Stomach (tissue), 9 donors: Measurements from ENCODE around the gene FURIN. TPM values are rescaled to one million over a fixed set of nuclear protein-coding genes. Genes with fewer than 3 reads are reported as not detected.

Source experiments
- DNase-seq, 2 donors: peaks; one replicate each; pipeline versions ENCODE4 v3.0.0 to v3.0.0-alpha.2; 2013 to 2019
- H3K27ac ChIP-seq, 5 donors: fragments of 200-600 bp in 4 of 5; sonication (generic) in 4 of 5; one replicate each; pipeline ENCODE4 v1.5.1; 2013 to 2019; ENCODE audit warnings: mild to moderate bottlenecking in 1 of 5, moderate library complexity in 1 of 5
- H3K27me3 ChIP-seq, 3 donors: fragments of 200-600 bp; sonication (generic); one replicate each; pipeline ENCODE4 v1.5.1; 2017 to 2019; ENCODE audit warnings: mixed run types in 1 of 3
- H3K36me3 ChIP-seq, 4 donors: fragments of 200-600 bp; sonication (generic); 1 replicate in 3 of 4; 2 replicates in 1 of 4; pipeline ENCODE4 v1.5.1; 2016 to 2019
- H3K4me1 ChIP-seq, 4 donors: fragments of 200-600 bp; sonication (generic); one replicate each; pipeline ENCODE4 v1.5.1; 2016 to 2019
- H3K4me3 ChIP-seq, 4 donors: fragments of 200-600 bp; sonication (generic) in 3 of 4; one replicate each; pipeline ENCODE4 v1.5.1; 2016 to 2019; ENCODE audit warnings: mild to moderate bottlenecking in 1 of 4
- H3K9me3 ChIP-seq, 4 donors: fragments of 200-600 bp; sonication (generic); one replicate each; pipeline ENCODE4 v1.5.1; 2016 to 2019
- EP300 ChIP-seq: sonication (generic); formaldehyde crosslinking; IDR thresholded peaks from one replicate; pipeline ENCODE4 v1.6.1; 2017; ENCODE audit warnings: antibody characterized with exemption
- POLR2A ChIP-seq, 4 donors: fragments of 450-650 bp; IDR thresholded peaks; one replicate each; pipeline ENCODE4 v1.6.1; 2016; ENCODE audit warnings: antibody characterized with exemption in 4 of 4, control low read depth in 2 of 4, mild to moderate bottlenecking in 1 of 4, moderate library complexity in 1 of 4
- POLR2AphosphoS5 ChIP-seq, 3 donors: sonication (generic); formaldehyde crosslinking; IDR thresholded peaks; one replicate each; pipeline ENCODE4 v1.6.1; 2016; ENCODE audit warnings: antibody characterized with exemption in 3 of 3
- whole genome bisulfite sequencing, 5 donors: extraction: QIAGEN DNeasy Blood & Tissue Kit in 3 of 5; methylation state at CpG; one replicate each; pipeline versions ENCODE4 v1.1.5 to v1.1.7; 2013 to 2018; 5-methylcytosine and 5-hydroxymethylcytosine counted together
- intact Hi-C: fragments of 100-400 bp; cut with DNase I; formaldehyde crosslinking; loops from one replicate; pipeline ENCODE4 v1.15.1; 2023; ENCODE audit warnings: low total_unique reads
- polyA plus RNA-seq, 3 donors: library from polyadenylated mRNA; stranded (reverse); fragments of 200-250 nt; gene quantifications; one replicate each; pipeline ENCODE4 v1.2.3, GENCODE V29; 2013
- total RNA-seq, 5 donors: library from RNA; depleted of rRNA; stranded (reverse); fragments of >200 nt; gene quantifications; one replicate each; pipeline versions ENCODE4 v1.1.0 to v1.2.3, GENCODE V29; 2014 to 2016
- TF ChIP-seq, protein P1 (sequence below), 7 experiments: fragments of 450-650 bp in 4 of 7; fragments of 200-600 bp in 3 of 7; sonication (generic) in 3 of 7; IDR thresholded peaks; one replicate each; pipeline ENCODE4 v1.5.1; 2016 to 2019; ENCODE audit warnings: antibody characterized with exemption in 7 of 7, control low read depth in 2 of 7, mild to moderate bottlenecking in 1 of 7
- donor health status: healthy with polysubstance abuse.
- donor health status: Bipolar disorder and iron deficiency.
- donor health status: healthy.

FURIN gene
- total and polyA plus RNA-seq, 8 donors, result 13.7 to 81.1 (median 43.2) TPM

DNA sequence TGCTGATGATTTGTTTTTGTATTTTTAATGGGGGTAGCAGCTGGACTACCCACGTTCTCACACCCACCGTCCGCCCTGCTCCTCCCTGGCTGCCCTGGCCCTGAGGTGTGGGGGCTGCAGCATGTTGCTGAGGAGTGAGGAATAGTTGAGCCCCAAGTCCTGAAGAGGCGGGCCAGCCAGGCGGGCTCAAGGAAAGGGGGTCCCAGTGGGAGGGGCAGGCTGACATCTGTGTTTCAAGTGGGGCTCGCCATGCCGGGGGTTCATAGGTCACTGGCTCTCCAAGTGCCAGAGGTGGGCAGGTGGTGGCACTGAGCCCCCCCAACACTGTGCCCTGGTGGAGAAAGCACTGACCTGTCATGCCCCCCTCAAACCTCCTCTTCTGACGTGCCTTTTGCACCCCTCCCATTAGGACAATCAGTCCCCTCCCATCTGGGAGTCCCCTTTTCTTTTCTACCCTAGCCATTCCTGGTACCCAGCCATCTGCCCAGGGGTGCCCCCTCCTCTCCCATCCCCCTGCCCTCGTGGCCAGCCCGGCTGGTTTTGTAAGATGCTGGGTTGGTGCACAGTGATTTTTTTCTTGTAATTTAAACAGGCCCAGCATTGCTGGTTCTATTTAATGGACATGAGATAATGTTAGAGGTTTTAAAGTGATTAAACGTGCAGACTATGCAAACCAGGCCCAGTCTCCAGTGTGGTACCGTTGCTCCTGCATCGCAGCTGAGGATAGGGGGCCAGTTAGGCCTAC, 14.6 kb downstream of the FURIN start:
- peak overlapping the region in 1 of 4 donors; percentile 55 for H3K4me3 ChIP-seq

DNA sequence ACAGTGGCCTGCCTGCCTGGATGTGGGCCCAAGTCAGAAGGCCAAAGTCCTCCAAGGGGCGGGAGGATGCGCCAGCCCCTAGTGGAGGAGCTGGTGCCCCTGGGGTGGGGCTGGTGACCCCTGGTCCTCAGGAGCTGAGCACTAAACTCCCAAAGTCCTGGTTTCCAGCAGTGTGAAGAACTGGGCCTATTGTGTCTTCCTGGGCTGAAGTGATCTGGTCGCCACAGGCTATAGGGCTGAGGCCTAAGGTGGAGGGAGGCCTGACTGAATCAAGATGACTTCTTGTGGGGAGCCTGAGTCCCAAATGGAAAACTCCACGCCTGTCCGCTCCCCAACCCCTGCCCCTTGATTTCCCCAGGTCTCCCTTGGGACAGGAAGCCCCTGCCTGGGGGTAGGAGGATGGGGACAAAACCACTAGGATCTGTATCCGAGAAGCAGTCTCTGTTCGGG, 15.2 kb downstream of the FURIN start:
- H3K9me3 ChIP-seq, result no peaks in the 10 kb centered on the region
- H3K4me1 ChIP-seq, result peaks cover 29 to 49% (median 43%) of the 10 kb centered on the region in 4 donors
- peak overlapping the region; percentile 82 to 96 (median 92) for H3K27ac ChIP-seq
- TF ChIP-seq POLR2A (IDR thresholded peaks at IDR 0.05) (no peak), POLR2AphosphoS5 (IDR thresholded peaks at IDR 0.05) (no peak), EP300 (no peak)
- TF ChIP-seq, protein P1, sequence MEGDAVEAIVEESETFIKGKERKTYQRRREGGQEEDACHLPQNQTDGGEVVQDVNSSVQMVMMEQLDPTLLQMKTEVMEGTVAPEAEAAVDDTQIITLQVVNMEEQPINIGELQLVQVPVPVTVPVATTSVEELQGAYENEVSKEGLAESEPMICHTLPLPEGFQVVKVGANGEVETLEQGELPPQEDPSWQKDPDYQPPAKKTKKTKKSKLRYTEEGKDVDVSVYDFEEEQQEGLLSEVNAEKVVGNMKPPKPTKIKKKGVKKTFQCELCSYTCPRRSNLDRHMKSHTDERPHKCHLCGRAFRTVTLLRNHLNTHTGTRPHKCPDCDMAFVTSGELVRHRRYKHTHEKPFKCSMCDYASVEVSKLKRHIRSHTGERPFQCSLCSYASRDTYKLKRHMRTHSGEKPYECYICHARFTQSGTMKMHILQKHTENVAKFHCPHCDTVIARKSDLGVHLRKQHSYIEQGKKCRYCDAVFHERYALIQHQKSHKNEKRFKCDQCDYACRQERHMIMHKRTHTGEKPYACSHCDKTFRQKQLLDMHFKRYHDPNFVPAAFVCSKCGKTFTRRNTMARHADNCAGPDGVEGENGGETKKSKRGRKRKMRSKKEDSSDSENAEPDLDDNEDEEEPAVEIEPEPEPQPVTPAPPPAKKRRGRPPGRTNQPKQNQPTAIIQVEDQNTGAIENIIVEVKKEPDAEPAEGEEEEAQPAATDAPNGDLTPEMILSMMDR (IDR thresholded peaks at IDR 0.05), result no peak
- H3K36me3 ChIP-seq, result peaks cover 36 to 60% (median 48%) of the 10 kb centered on the region in 4 donors
- no peaks in the 10 kb centered on the region for H3K27me3 ChIP-seq
- H3K4me3 ChIP-seq, result peak overlapping the region; percentile 55 to 62 (median 56)
- DNase-seq, result peak in 1 of 2 donors; percentile 46
- intact Hi-C loops, result loop anchor here (5.0 kb wide), 1 partner anchor 166 kb away; the partner anchor contains the start of gene BLM
- 48 to 56% (median 53%) methylated on average over 5 to 7 of the region's 7 CpGs for WGBS, 5 donors

More for the DNA sequence above, 14.6 kb downstream of the FURIN start:
- no peak for DNase-seq
- H3K27me3 ChIP-seq, result no peaks in the 10 kb centered on the region
- no peaks in the 10 kb centered on the region for H3K9me3 ChIP-seq
- 63 to 75% (median 69%) methylated on average over 13 of the region's 13 CpGs for WGBS, 5 donors
- H3K27ac ChIP-seq, result peak overlapping the region; percentile 82 to 96 (median 92)
- no peak for TF ChIP-seq EP300
- TF ChIP-seq, protein P1 (IDR thresholded peaks at IDR 0.05), result no peak
- TF ChIP-seq POLR2AphosphoS5 (IDR thresholded peaks at IDR 0.05), result no peak
- no peak for TF ChIP-seq POLR2A (IDR thresholded peaks at IDR 0.05)
- peaks cover 29 to 49% (median 43%) of the 10 kb centered on the region in 4 donors for H3K4me1 ChIP-seq
- intact Hi-C loops, result loop anchor here (5.0 kb wide), 1 partner anchor 166 kb away; the partner anchor contains the start of gene BLM
- peaks cover 42 to 60% (median 54%) of the 10 kb centered on the region in 4 donors for H3K36me3 ChIP-seq

DNA sequence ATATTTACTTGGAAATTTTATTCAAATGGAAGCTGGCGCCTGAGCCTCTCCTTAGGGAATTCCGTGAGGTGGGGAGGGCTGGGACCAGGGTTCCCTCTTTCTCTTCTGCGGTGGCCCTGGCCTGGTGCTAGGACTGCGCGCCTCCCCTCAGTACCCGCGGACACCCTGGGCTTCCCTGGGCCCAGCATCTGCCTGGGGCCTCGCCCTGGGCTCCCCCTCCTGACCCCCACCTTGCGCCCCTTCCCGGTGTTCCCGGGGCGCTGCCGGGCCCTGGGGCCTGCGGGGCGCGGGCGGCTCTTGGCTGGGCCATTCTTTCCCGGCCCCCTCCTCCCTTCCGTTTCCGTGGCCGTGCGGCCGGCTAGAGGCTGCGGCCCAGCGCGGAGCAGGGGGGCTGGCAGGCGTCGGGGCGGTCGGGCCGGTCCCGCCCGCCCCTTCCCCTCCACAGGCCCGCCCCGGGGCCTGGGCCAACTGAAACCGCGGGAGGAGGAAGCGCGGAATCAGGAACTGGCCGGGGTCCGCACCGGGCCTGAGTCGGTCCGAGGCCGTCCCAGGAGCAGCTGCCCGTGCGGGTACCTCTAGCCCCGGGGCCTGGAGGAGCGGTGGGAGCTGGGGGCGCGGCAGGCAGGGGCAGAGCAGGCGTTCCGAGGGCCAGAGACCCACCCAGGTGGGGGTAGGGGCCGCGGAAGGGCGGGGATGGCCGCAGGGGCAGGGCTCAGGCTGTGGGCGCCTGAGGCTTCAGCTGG, 15.8 kb downstream of the FURIN start, which contains the start of gene FES:
TSS of gene FES (plus strand) at position 529 of the 743 bp plus-strand sequence. CDS start 542 bp downstream, outside the sequence.
- WGBS, 5 donors, result 1 to 11% (median 9%) methylated on average over 33 to 58 of the region's 58 CpGs
- Histone ChIP-seq H3K27me3 (no peaks in the 10 kb centered on the region), H3K4me1 (peaks cover 29 to 49% (median 43%) of the 10 kb centered on the region in 4 donors), H3K27ac (peak within 1 kb of the TSS; percentile 82 to 96 (median 92)), H3K36me3 (peaks cover 30 to 60% (median 45%) of the 10 kb centered on the region in 4 donors), H3K4me3 (peak within 1 kb of the TSS; percentile 55 to 62 (median 56)), H3K9me3 (no peaks in the 10 kb centered on the region)
- intact Hi-C loops, result loop anchor here (5.0 kb wide), 1 partner anchor 167 kb away; the partner anchor contains the start of gene BLM
- TF ChIP-seq POLR2AphosphoS5 (IDR thresholded peaks at IDR 0.05), result peak in 1 of 3 donors; percentile 45
- TF ChIP-seq, protein P1 (IDR thresholded peaks at IDR 0.05), result no peak
- peak; percentile 67 to 91 for DNase-seq
